ENCODE data around the gene UGT1A8. TPM values are rescaled to one million over a fixed set of nuclear protein-coding genes. Genes with fewer than 3 reads are reported as not detected.
"Not testable (repeated sequence)": the region's sequence is repeated elsewhere in the genome, so short reads cannot be mapped to it uniquely, and the experiment has no call there.

Gene UGT1A8
- total RNA-seq, 1 experiment from 2014 or later = 0.17 TPM

DNA sequence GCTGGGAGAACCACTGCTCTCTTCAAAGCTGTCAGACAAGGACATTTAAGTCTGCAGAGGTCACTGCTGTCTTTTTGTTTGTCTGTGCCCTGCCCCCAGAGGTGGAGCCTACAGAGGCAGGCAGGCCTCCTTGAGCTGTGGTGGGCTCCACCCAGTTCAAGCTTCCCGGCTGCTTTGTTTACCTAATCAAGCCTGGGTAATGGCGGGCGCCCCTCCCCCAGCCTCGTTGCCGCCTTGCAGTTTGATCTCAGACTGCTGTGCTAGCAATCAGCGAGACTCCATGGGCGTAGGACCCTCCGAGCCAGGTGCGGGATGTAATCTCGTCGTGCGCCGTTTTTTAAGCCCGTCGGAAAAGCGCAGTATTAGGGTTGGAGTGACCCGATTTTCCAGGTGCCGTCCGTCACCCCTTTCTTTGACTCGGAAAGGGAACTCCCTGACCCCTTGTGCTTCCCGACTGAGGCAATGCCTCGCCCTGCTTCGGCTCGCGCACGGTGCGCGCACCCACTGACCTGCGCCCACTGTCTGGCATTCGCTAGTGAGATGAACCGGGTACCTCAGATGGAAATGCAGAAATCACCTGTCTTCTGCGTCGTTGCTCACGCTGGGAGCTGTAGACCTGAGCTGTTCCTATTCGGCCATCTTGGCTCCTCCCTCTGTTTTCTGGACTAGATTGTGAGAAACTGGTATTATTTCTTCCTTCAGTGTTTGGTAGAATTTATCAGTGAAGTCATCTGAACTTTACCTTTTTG lies 34.0 kb upstream of the UGT1A8 start:
- H2AFZ ChIP-seq, CTCF ChIA-PET: not testable (repeated sequence)

DNA sequence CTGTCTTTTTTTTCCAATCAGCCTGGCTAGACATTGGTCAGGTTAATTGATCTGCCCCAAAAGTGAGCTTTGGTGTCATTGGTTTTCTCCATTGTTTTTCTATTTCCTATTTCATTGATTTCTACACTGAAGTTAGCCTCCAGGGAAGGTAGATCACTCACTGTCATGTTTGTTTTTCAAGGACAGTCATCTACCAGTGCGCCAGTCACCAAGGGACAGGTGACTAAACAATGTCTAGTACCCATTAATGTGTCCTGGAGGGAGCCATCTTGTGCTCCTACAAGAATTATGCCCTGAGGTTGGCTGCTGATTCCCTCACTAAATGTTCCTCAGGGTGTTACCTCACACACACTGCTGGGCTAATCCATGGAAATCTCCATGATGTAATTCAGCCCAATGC lies 33.2 kb upstream of the UGT1A8 start:
- no peaks in the 10 kb centered on the region for H3K4me1 ChIP-seq (replicated peaks; ENCODE audit: insufficient read depth)
- H2AFZ ChIP-seq = 0 out of 2 replicates have a peak overlapping the region, but pooled peaks have one; percentile 7
- no peaks in the 10 kb centered on the region for H3F3A ChIP-seq (ENCODE audit: insufficient read depth, low read depth)
- ChIA-PET POLR2A (ENCODE audit: unreplicated experiment) (no interaction called here), CTCF (no interaction called here)
- H3K4me2 ChIP-seq = no peak overlapping the region
- no peaks in the 10 kb centered on the region for H3K79me2 ChIP-seq (ENCODE audit: low read depth)
- DNase-seq = no peak
- H3K27ac ChIP-seq = no peak overlapping the region
- TF ChIP-seq, protein P1, sequence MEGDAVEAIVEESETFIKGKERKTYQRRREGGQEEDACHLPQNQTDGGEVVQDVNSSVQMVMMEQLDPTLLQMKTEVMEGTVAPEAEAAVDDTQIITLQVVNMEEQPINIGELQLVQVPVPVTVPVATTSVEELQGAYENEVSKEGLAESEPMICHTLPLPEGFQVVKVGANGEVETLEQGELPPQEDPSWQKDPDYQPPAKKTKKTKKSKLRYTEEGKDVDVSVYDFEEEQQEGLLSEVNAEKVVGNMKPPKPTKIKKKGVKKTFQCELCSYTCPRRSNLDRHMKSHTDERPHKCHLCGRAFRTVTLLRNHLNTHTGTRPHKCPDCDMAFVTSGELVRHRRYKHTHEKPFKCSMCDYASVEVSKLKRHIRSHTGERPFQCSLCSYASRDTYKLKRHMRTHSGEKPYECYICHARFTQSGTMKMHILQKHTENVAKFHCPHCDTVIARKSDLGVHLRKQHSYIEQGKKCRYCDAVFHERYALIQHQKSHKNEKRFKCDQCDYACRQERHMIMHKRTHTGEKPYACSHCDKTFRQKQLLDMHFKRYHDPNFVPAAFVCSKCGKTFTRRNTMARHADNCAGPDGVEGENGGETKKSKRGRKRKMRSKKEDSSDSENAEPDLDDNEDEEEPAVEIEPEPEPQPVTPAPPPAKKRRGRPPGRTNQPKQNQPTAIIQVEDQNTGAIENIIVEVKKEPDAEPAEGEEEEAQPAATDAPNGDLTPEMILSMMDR (conservative IDR thresholded peaks at IDR 0.05) = no peak
- no peak for TF ChIP-seq EZH2 (IDR thresholded peaks at IDR 0.05; ENCODE audit: low read depth)
- no peaks in the 10 kb centered on the region for H4K20me1 ChIP-seq (ENCODE audit: insufficient read depth)
- H3K27me3 ChIP-seq (ENCODE audit: insufficient read depth, low read depth) = no peaks in the 10 kb centered on the region
- intact Hi-C loops (cut with micrococcal nuclease; ENCODE audit: unreplicated experiment) = no loop called here
- no peaks in the 10 kb centered on the region; the same call in 1 of the 2 replicates for H3K9me3 ChIP-seq (ENCODE audit: insufficient read depth, low read depth)
- BruUV-seq (replicated peaks) = no TSS peak
- H3K4me3 ChIP-seq = no peak overlapping the region
- no peaks in the 10 kb centered on the region for H3K9me2 ChIP-seq (ENCODE audit: insufficient read depth)
- no peaks in the 10 kb centered on the region for H3K36me3 ChIP-seq (ENCODE audit: low read depth)

More for the DNA sequence above, 34.0 kb upstream of the UGT1A8 start:
- H3K9me2 ChIP-seq (ENCODE audit: insufficient read depth); H3F3A ChIP-seq (ENCODE audit: insufficient read depth, low read depth); BruUV-seq (replicated peaks); H3K9me3 ChIP-seq (ENCODE audit: insufficient read depth, low read depth); intact Hi-C loops (cut with micrococcal nuclease; ENCODE audit: unreplicated experiment); H3K4me1 ChIP-seq (replicated peaks; ENCODE audit: insufficient read depth); H3K79me2 ChIP-seq (ENCODE audit: low read depth); H3K36me3 ChIP-seq (ENCODE audit: low read depth); H3K27ac ChIP-seq; H4K20me1 ChIP-seq (ENCODE audit: insufficient read depth); DNase-seq; H3K4me3 ChIP-seq; H3K27me3 ChIP-seq (ENCODE audit: insufficient read depth, low read depth); H3K4me2 ChIP-seq: not testable (repeated sequence)
- POLR2A ChIA-PET (ENCODE audit: unreplicated experiment) = interaction anchor here (0.6 kb wide), 1 partner anchor 74 kb away, joined by 6 read pairs; no protein-coding TSS in a partner anchor

DNA sequence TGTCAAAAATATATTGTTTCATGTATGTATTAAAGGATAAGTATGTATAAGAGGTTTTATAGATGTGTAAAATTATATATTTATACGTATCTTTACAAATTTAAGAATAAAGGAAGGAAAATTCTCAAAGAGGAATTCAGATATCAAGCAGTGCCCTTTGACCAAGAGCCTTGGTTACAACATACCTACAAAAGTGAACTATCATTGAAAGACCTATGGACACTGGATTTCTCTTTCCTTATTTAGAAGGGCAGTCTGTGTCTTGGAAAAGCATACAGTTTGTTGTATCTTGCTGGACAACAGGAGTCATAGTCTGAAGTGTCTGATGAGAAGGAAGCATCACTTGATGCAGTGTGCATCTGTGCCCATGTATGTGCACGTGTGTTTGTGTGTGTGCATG lies 29.0 kb upstream of the UGT1A8 start:
- no peak for TF ChIP-seq EZH2 (IDR thresholded peaks at IDR 0.05; ENCODE audit: low read depth)
- TF ChIP-seq, protein P1 (conservative IDR thresholded peaks at IDR 0.05) = no peak
- CTCF ChIA-PET = no interaction called here
- Histone ChIP-seq H3K4me2 (no peak overlapping the region), H3K4me1 (replicated peaks; ENCODE audit: insufficient read depth) (no peaks in the 10 kb centered on the region), H3K36me3 (ENCODE audit: low read depth) (no peaks in the 10 kb centered on the region), H3F3A (ENCODE audit: insufficient read depth, low read depth) (no peaks in the 10 kb centered on the region), H3K9me2 (ENCODE audit: insufficient read depth) (no peaks in the 10 kb centered on the region), H3K79me2 (ENCODE audit: low read depth) (no peaks in the 10 kb centered on the region), H2AFZ (no peak overlapping the region), H3K27ac (no peak overlapping the region), H4K20me1 (ENCODE audit: insufficient read depth) (no peaks in the 10 kb centered on the region), H3K27me3 (ENCODE audit: insufficient read depth, low read depth) (no peaks in the 10 kb centered on the region), H3K4me3 (no peak overlapping the region), H3K9me3 (ENCODE audit: insufficient read depth, low read depth) (no peaks in the 10 kb centered on the region; the same call in 1 of the 2 replicates)
- POLR2A ChIA-PET (ENCODE audit: unreplicated experiment) = no interaction called here
- no peak for DNase-seq
- no TSS peak for BruUV-seq (replicated peaks)
- intact Hi-C loops (cut with micrococcal nuclease; ENCODE audit: unreplicated experiment) = no loop called here

DNA sequence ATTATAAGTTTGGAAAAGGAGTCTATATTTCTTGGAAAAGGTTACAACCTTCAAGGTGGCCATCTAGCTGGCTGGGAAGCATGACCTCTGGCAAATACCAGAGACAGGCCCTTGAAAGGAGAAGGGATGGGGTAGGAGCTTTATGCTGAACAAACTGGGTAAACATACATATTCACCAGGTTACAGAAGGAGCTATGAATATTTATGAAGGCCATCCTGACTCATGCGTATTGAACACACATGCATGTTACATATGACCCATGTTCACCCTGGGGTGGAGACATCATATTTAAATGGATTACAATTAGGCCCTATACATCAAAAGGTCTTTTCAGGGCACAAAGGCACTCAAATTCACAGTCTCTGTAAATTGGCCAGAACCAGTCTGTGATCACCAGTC lies 24.7 kb upstream of the UGT1A8 start:
- H3K4me3 ChIP-seq; BruUV-seq (replicated peaks); intact Hi-C loops (cut with micrococcal nuclease; ENCODE audit: unreplicated experiment); H2AFZ ChIP-seq; H3K9me3 ChIP-seq (ENCODE audit: insufficient read depth, low read depth); H3K27ac ChIP-seq; H3K27me3 ChIP-seq (ENCODE audit: insufficient read depth, low read depth); H3K4me2 ChIP-seq; H4K20me1 ChIP-seq (ENCODE audit: insufficient read depth); H3K79me2 ChIP-seq (ENCODE audit: low read depth); H3K36me3 ChIP-seq (ENCODE audit: low read depth); CTCF ChIA-PET; H3K9me2 ChIP-seq (ENCODE audit: insufficient read depth); DNase-seq; POLR2A ChIA-PET (ENCODE audit: unreplicated experiment); H3F3A ChIP-seq (ENCODE audit: insufficient read depth, low read depth); H3K4me1 ChIP-seq (replicated peaks; ENCODE audit: insufficient read depth): not testable (repeated sequence)
